ENCODE results near the gene NPY4R. TPM values are rescaled to one million over a fixed set of nuclear protein-coding genes. Genes with fewer than 3 reads are reported as not detected.
"Not testable (repeated sequence)": the region's sequence is repeated elsewhere in the genome, so short reads cannot be mapped to it uniquely, and the experiment has no call there.

The NPY4R gene
- total RNA-seq, 2 experiments from 2014 or later: not detected

DNA sequence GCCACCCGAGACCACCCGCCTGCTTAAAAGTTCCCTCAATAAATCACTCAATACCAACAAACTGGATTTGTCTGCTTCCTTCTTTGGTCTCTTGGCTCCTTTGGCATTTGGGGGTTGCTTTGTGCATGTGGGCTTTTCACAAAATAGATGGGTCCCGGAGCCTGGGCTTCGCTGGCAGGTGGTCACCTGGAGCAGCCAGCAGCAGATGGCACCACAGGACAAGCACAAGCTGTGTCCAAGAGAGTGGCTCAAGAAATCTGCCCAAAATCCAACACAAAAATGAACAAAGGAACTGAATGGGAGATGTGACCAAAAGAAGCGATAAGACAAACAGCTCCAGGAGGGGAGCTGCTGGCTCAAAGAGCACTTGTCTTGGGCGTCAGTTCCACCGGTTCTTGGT, 6.2 kb downstream of the NPY4R start:
- POLR2A ChIA-PET, CTCF ChIA-PET: not testable (repeated sequence)

DNA sequence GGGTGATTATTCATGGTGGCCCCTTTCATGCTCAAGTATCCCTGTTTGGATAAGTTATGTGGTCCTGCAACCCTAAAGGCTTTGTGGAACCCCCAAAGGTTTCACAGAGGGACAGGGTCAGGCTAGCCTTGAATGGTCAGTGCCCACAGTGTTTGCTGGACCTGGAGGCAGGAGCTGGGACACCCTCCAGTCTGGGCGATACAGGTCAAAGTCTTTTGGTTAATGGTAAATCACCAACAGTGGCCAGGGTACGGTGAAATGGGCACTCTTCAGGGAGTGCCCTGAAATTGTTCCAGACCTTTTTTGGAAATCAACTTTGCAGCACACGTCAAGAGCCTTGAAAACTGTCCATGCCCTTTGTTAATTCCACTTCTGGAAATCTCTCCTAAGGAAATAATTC, 8.7 kb downstream of the NPY4R start:
- POLR2A ChIA-PET, CTCF ChIA-PET: not testable (repeated sequence)

DNA sequence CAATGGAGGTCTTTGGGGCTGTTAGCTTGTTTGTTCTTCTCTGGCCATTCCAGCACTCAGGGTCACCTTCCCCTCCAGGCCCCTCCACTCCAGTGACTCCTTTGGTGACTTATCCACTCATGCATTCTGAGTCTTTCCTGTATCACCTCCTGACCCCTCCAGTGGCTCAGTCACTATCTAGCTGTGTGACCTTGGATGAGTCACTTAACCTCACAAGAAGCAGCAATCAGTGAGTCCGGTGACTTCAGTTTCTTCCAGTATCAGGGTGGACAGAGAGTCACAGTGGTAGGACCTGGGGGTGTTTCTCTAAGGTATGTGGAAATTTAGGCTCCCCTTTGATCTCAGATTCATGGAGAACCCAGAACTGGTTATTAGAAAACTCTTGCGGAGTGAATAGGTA, 9.8 kb downstream of the NPY4R start:
- POLR2A ChIA-PET: interaction anchor here (0.6 kb wide), 1 partner anchor 227 kb away, joined by 3 read pairs; no protein-coding TSS in a partner anchor

GRCh38 chr10:46451365-46451764, 14.4 kb downstream of the NPY4R start:
- POLR2A ChIA-PET, CTCF ChIA-PET: not testable (repeated sequence)

More for the DNA sequence above, 9.8 kb downstream of the NPY4R start:
- CTCF ChIA-PET: not testable (repeated sequence)

GRCh38 chr10:46450829-46451228, 14.9 kb downstream of the NPY4R start:
- POLR2A ChIA-PET, CTCF ChIA-PET: not testable (repeated sequence)

DNA sequence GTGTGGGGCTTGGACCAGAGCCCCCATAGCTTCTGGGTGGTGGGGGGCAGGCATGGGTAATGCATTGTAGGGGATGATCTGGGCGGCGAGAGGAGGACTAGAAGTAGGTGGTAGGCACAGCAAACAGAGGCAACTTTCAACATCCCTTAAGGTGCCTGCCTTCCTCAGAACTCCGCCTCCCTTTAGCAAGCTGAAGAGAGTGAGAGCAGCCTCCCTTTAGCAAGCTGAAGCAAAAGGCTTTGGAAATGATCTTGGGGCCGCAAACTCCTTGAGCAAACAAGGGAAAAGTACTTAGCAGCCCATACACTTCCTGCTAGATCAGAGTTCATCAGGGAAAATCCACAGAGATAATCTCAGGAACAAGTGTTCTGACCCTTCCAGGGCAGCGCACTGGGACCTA, 18.3 kb downstream of the NPY4R start:
- POLR2A ChIA-PET, CTCF ChIA-PET: not testable (repeated sequence)

GRCh38 chr10:46445389-46446122, 20.2 kb downstream of the NPY4R start:
- POLR2A ChIA-PET, CTCF ChIA-PET: not testable (repeated sequence)

DNA sequence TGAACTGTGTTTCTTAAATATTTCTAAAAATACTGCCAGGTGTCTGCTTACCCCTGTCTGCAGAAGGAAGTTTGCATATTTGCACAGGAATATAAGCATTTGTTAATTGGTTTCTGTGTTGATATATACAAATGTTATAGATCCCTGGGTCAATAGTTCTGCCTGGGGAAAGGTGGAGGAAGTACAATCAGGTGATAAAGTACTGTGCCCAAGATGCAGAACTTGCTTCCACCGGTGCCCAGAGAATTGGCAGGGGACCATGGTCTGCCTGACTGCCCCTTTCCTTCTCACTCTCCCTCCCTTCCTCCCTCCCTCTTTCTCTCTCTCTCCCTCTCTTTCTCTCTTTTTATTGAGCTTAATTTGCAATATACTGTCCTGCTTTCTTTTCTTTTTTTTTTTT, 22.3 kb downstream of the NPY4R start:
- CTCF ChIA-PET, POLR2A ChIA-PET: not testable (repeated sequence)

- CTCF ChIA-PET, POLR2A ChIA-PET: not testable (repeated sequence)
These were observed 23.0 kb downstream of the NPY4R start for GRCh38 chr10:46442706-46443275.

GRCh38 chr10:46441837-46442278, 23.9 kb downstream of the NPY4R start:
- POLR2A ChIA-PET, CTCF ChIA-PET: not testable (repeated sequence)

GRCh38 chr10:46440942-46441341, 24.8 kb downstream of the NPY4R start:
- POLR2A ChIA-PET, CTCF ChIA-PET: not testable (repeated sequence)

DNA sequence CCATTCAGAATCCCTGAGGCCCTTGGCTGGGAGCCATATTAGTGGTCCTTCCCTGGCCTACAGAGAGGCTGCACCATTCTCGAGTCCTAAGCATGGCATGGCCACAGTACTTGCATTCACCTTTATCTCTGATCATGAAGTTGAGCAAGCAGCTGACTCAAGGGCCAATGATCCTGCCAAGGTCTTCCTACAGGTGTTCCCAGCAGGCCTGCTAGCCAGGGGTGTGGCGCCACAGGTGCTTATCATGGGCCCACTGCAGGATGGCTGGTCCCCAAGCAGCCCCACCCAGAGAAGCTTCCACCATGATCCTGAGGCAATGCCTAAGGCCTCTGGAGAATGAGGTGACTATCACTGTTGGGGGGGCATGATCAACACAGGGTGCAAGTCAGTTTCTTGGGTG, 42.2 kb downstream of the NPY4R start:
- CTCF ChIA-PET, POLR2A ChIA-PET: not testable (repeated sequence)

GRCh38 chr10:46419570-46420379, 46.0 kb downstream of the NPY4R start:
- CTCF ChIA-PET, POLR2A ChIA-PET: not testable (repeated sequence)

DNA sequence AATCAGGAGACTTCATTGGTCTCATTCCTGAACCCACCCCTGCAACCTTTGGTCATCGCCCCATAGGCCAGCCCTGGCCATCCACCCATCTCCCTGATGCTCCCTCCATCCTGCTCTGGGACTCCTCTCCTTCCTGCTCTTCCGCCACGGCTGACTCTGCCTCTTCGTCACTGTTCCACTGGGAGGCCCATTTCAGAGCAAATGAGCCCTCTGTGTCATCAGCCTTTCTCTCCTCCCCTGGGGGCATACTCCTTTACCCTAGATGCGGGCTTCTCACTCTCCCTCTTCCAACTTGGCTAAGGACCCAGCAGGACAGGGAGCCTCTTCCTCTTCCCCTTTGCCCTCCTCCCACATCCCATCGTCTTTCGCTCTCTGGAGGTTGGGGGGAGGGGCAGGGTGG, 47.5 kb downstream of the NPY4R start:
- CTCF ChIA-PET, POLR2A ChIA-PET: not testable (repeated sequence)

DNA sequence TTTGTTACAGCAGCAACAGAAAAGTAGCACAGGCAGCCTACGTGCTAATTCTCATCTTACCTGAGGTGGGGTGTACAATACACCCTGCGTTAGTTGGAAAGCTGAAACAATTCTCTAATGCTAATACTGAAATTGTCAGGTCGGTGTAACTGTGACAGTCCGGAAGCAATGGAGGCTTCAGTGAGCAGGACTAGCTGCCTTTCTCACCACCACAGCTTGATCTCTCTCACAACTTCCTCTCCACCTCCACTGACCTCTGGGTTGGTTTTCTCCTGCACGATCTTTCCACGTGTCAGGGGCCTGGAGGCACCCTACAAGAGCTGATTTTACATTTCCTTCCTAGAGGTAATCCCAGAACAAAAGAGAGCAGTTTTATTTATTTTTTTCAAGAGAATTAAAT, 50.5 kb downstream of the NPY4R start:
- CTCF ChIA-PET, POLR2A ChIA-PET: not testable (repeated sequence)

GRCh38 chr10:46412665-46413064, 53.1 kb downstream of the NPY4R start:
- POLR2A ChIA-PET, CTCF ChIA-PET: not testable (repeated sequence)

DNA sequence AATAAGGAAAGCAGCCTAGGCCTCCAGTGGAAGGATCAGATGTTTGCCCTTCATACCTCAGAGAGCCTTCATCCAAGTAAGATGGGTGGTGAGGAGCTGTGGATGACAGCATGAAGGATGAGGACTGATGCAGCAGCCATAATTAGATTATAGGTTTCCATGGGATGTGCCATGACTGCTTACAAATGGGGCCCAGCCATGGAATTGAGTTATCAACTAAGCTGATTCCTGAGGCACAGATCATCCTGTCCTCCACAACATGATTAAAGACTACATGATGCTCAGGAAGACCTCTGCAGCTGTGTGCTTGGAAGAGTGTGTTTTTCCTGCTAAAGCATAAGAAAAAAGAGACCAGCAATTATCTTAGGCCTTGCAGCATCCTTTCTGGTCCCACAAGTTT, 54.6 kb downstream of the NPY4R start:
- POLR2A ChIA-PET, CTCF ChIA-PET: not testable (repeated sequence)

All from activated CD8-positive, alpha-beta memory T cell treated with anti-CD3 and anti-CD28 coated beads for 36 hours (primary cell).